ENCODE results near the gene DRAM1. TPM values are rescaled to one million over a fixed set of nuclear protein-coding genes. Genes with fewer than 3 reads are reported as not detected.
"Not testable (repeated sequence)": the region's sequence is repeated elsewhere in the genome, so short reads cannot be mapped to it uniquely, and the experiment has no call there.

Gene DRAM1
- polyA plus RNA-seq, 1 donor (not counting 4 experiments of a cell fraction or from before 2014, with no cell fraction given), result 21.7 TPM

- H3K79me2 ChIP-seq (ENCODE audit: control insufficient read depth, insufficient read depth, low read length), result no peaks in the 10 kb centered on the region
- no peak overlapping the region for H3K27ac ChIP-seq (ENCODE audit: control insufficient read depth, insufficient read depth, low read length)
- no peak for TF ChIP-seq CTCF (optimal IDR thresholded peaks at IDR 0.05 in 1 of 3, IDR thresholded peaks at IDR 0.05 in 1 of 3, conservative IDR thresholded peaks at IDR 0.05 in 1 of 3; ENCODE audit: extremely low read depth in 1 of 3, insufficient read depth in 2 of 3, low read length in 3 of 3)
- TF ChIP-seq EZH2 (IDR thresholded peaks at IDR 0.05; ENCODE audit: low read length), result no peak
- no peaks in the 10 kb centered on the region for H3K9me3 ChIP-seq (ENCODE audit: control insufficient read depth, low read depth, low read length)
- H3K9me1 ChIP-seq (ENCODE audit: control insufficient read depth, extremely low read depth, insufficient read depth, low read length), result no peaks in the 10 kb centered on the region
- H3K36me3 ChIP-seq (ENCODE audit: control insufficient read depth in 2 of 2, extremely low read depth in 1 of 2, insufficient read depth in 2 of 2, low read length in 2 of 2), result peaks cover 0 to 4% of the 10 kb centered on the region in 2 experiments
- no peak for DNase-seq (ENCODE audit: low read depth, low spot score)
- H3K4me1 ChIP-seq (ENCODE audit: control insufficient read depth, extremely low read depth, insufficient read depth, low read length), result no peaks in the 10 kb centered on the region
- H3K4me3 ChIP-seq (ENCODE audit: control insufficient read depth in 2 of 3, extremely low read depth in 1 of 3, insufficient read depth in 2 of 3, low read depth in 1 of 3, low read length in 3 of 3), result no peak overlapping the region
- no peak overlapping the region for H2AFZ ChIP-seq (ENCODE audit: control insufficient read depth, low read length)
- no peaks in the 10 kb centered on the region for H3K27me3 ChIP-seq (ENCODE audit: control insufficient read depth, extremely low read depth, insufficient read depth, low read length)
- FAIRE-seq, result no peak
- H3K9ac ChIP-seq (ENCODE audit: control insufficient read depth, extremely low read depth, insufficient read depth, low read length), result no peak overlapping the region
- H3K4me2 ChIP-seq (ENCODE audit: control insufficient read depth, extremely low read depth, insufficient read depth, low read depth, low read length), result no peak overlapping the region
- dilution Hi-C loops (cut with MboI; ENCODE audit: extremely low pct_ligation_motif_present, low sequenced_read_pairs), result no loop called here
- no peaks in the 10 kb centered on the region for H4K20me1 ChIP-seq (ENCODE audit: control insufficient read depth, extremely low read depth, insufficient read depth, low read length)
These were observed 38.5 kb downstream of the DRAM1 start for GRCh38 chr12:101915841-101916240.

- H3K9me1 ChIP-seq (ENCODE audit: control insufficient read depth, extremely low read depth, insufficient read depth, low read length); H3K4me1 ChIP-seq (ENCODE audit: control insufficient read depth, extremely low read depth, insufficient read depth, low read length); FAIRE-seq; dilution Hi-C loops (cut with MboI; ENCODE audit: extremely low pct_ligation_motif_present, low sequenced_read_pairs); H4K20me1 ChIP-seq (ENCODE audit: control insufficient read depth, extremely low read depth, insufficient read depth, low read length); H3K9ac ChIP-seq (ENCODE audit: control insufficient read depth, extremely low read depth, insufficient read depth, low read length); H3K4me3 ChIP-seq (ENCODE audit: control insufficient read depth in 2 of 3, extremely low read depth in 1 of 3, insufficient read depth in 2 of 3, low read depth in 1 of 3, low read length in 3 of 3); H3K9me3 ChIP-seq (ENCODE audit: control insufficient read depth, low read depth, low read length); DNase-seq (ENCODE audit: low read depth, low spot score); H3K36me3 ChIP-seq (ENCODE audit: control insufficient read depth in 2 of 2, extremely low read depth in 1 of 2, insufficient read depth in 2 of 2, low read length in 2 of 2); H3K79me2 ChIP-seq (ENCODE audit: control insufficient read depth, insufficient read depth, low read length); H2AFZ ChIP-seq (ENCODE audit: control insufficient read depth, low read length); H3K27me3 ChIP-seq (ENCODE audit: control insufficient read depth, extremely low read depth, insufficient read depth, low read length); H3K4me2 ChIP-seq (ENCODE audit: control insufficient read depth, extremely low read depth, insufficient read depth, low read depth, low read length); H3K27ac ChIP-seq (ENCODE audit: control insufficient read depth, insufficient read depth, low read length): not testable (repeated sequence)
These were observed 41.4 kb downstream of the DRAM1 start for GRCh38 chr12:101918805-101919204.

GRCh38 chr12:101919447-101919846 is 42.1 kb downstream of the DRAM1 start:
- H3K4me1 ChIP-seq (ENCODE audit: control insufficient read depth, extremely low read depth, insufficient read depth, low read length), result no peaks in the 10 kb centered on the region
- H3K9me3 ChIP-seq (ENCODE audit: control insufficient read depth, low read depth, low read length), result no peaks in the 10 kb centered on the region
- no peaks in the 10 kb centered on the region for H4K20me1 ChIP-seq (ENCODE audit: control insufficient read depth, extremely low read depth, insufficient read depth, low read length)
- no peak overlapping the region for H2AFZ ChIP-seq (ENCODE audit: control insufficient read depth, low read length)
- no peak for DNase-seq (ENCODE audit: low read depth, low spot score)
- H3K27ac ChIP-seq (ENCODE audit: control insufficient read depth, insufficient read depth, low read length), result no peak overlapping the region
- H3K27me3 ChIP-seq (ENCODE audit: control insufficient read depth, extremely low read depth, insufficient read depth, low read length), result no peaks in the 10 kb centered on the region
- peaks cover 0 to 6% of the 10 kb centered on the region in 2 experiments for H3K36me3 ChIP-seq (ENCODE audit: control insufficient read depth in 2 of 2, extremely low read depth in 1 of 2, insufficient read depth in 2 of 2, low read length in 2 of 2)
- no peak overlapping the region for H3K4me2 ChIP-seq (ENCODE audit: control insufficient read depth, extremely low read depth, insufficient read depth, low read depth, low read length)
- H3K9ac ChIP-seq (ENCODE audit: control insufficient read depth, extremely low read depth, insufficient read depth, low read length), result no peak overlapping the region
- no peaks in the 10 kb centered on the region for H3K9me1 ChIP-seq (ENCODE audit: control insufficient read depth, extremely low read depth, insufficient read depth, low read length)
- H3K79me2 ChIP-seq (ENCODE audit: control insufficient read depth, insufficient read depth, low read length), result no peaks in the 10 kb centered on the region
- FAIRE-seq, result no peak
- dilution Hi-C loops (cut with MboI; ENCODE audit: extremely low pct_ligation_motif_present, low sequenced_read_pairs), result no loop called here
- TF ChIP-seq EZH2 (IDR thresholded peaks at IDR 0.05; ENCODE audit: low read length), result no peak
- no peak overlapping the region for H3K4me3 ChIP-seq (ENCODE audit: control insufficient read depth in 2 of 3, extremely low read depth in 1 of 3, insufficient read depth in 2 of 3, low read depth in 1 of 3, low read length in 3 of 3)

Data from keratinocyte (primary cell).